A204.1 (cell line): ENCODE results near the gene SLC30A7.
"Not testable (repeated sequence)": the region's sequence is repeated elsewhere in the genome, so short reads cannot be mapped to it uniquely, and the experiment has no call there.

Experiments used
- FAIRE-seq: peaks from 2 replicates; lab custom pipeline; 2012; peaks lifted over from hg19 to GRCh38; lab: Jason Lieb, UNC

SLC30A7 gene

GRCh38 chr1:100941580-100942216, 45.8 kb downstream of the SLC30A7 start:
- no peak for FAIRE-seq

- no peak for FAIRE-seq
Measured at GRCh38 chr1:100942304-100943046, 46.6 kb downstream of the SLC30A7 start.

- FAIRE-seq, result no peak
Measured at GRCh38 chr1:100943533-100943932, 47.6 kb downstream of the SLC30A7 start.

GRCh38 chr1:100946064-100946463, 50.2 kb downstream of the SLC30A7 start:
- FAIRE-seq, result not testable (repeated sequence)

GRCh38 chr1:100947816-100948215, 51.9 kb downstream of the SLC30A7 start:
- FAIRE-seq, result not testable (repeated sequence)

- not testable (repeated sequence) for FAIRE-seq
Measured at GRCh38 chr1:100948721-100949405, 53.0 kb downstream of the SLC30A7 start.

- FAIRE-seq, result not testable (repeated sequence)
Measured at GRCh38 chr1:100949515-100950158, 53.7 kb downstream of the SLC30A7 start.

- no peak for FAIRE-seq
Measured at GRCh38 chr1:100950337-100950736, 54.4 kb downstream of the SLC30A7 start.

- FAIRE-seq, result no peak
Measured at GRCh38 chr1:100950781-100951180, 54.9 kb downstream of the SLC30A7 start.

GRCh38 chr1:100952104-100952745, 56.3 kb downstream of the SLC30A7 start:
- FAIRE-seq, result no peak

GRCh38 chr1:100952970-100953369, 57.1 kb downstream of the SLC30A7 start:
- FAIRE-seq, result not testable (repeated sequence)

- no peak for FAIRE-seq
Measured at GRCh38 chr1:100953960-100954730, 58.3 kb downstream of the SLC30A7 start.

- FAIRE-seq, result no peak
Measured at GRCh38 chr1:100955322-100955721, 59.4 kb downstream of the SLC30A7 start.

GRCh38 chr1:100959502-100960060, 63.7 kb downstream of the SLC30A7 start:
- FAIRE-seq, result no peak

GRCh38 chr1:100960098-100960497, 64.2 kb downstream of the SLC30A7 start:
- no peak for FAIRE-seq

GRCh38 chr1:100968621-100969020, 72.7 kb downstream of the SLC30A7 start:
- FAIRE-seq, result no peak

- no peak for FAIRE-seq
Measured at GRCh38 chr1:100969327-100969726, 73.4 kb downstream of the SLC30A7 start.

- FAIRE-seq, result no peak
Measured at GRCh38 chr1:100971021-100971420, 75.1 kb downstream of the SLC30A7 start.

GRCh38 chr1:100972185-100972584, 76.3 kb downstream of the SLC30A7 start:
- FAIRE-seq, result no peak

- no peak for FAIRE-seq
Measured at GRCh38 chr1:100976936-100977335, 81.0 kb downstream of the SLC30A7 start.

GRCh38 chr1:100979631-100980030, 83.7 kb downstream of the SLC30A7 start:
- no peak for FAIRE-seq
